ENCODE results near the gene ANKDD1A. TPM values are rescaled to one million over a fixed set of nuclear protein-coding genes. Genes with fewer than 3 reads are reported as not detected.

ANKDD1A gene
- total RNA-seq, 1 donor from 2014 or later = 6.8 TPM

DNA sequence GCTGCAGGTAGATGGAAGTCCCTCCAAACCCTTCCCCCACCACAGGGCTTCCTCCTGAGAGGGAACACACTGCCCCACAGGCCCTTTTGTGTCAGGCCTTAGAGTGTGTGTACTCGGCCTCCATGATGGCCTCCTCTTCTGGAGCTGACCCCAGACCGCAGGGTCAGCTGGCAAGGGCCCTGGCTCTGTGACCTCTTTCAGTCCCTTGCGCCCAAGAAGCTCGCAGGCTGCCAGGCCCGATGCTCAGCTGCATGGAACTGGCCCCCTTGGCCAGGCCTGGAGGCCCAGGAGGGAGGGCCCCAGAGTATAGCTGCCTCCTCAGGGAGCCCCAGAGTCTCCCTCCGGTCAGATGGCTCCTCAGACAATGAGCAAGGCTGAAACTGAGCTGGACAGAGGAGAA is 23.4 kb upstream of the ANKDD1A start:
- TF ChIP-seq CTCF (IDR thresholded peaks at IDR 0.05; ENCODE audit: partially characterized antibody, unreplicated experiment) = no peak
- Mint-ChIP-seq H3K36me3 (ENCODE audit: unreplicated experiment) (peaks cover 3% of the 10 kb centered on the region), H3K27me3 (ENCODE audit: unreplicated experiment) (peaks cover 2% of the 10 kb centered on the region), H3K27ac (ENCODE audit: unreplicated experiment) (no peak overlapping the region), H3K9me3 (ENCODE audit: unreplicated experiment) (no peaks in the 10 kb centered on the region), H3K4me3 (ENCODE audit: unreplicated experiment) (no peak overlapping the region), H3K4me1 (ENCODE audit: low read depth, unreplicated experiment) (peaks cover 9% of the 10 kb centered on the region)
- DNase-seq = no peak

- no peak for DNase-seq
- Mint-ChIP-seq H3K27ac (ENCODE audit: unreplicated experiment) (no peak overlapping the region), H3K4me3 (ENCODE audit: unreplicated experiment) (no peak overlapping the region), H3K27me3 (ENCODE audit: unreplicated experiment) (peaks cover 2% of the 10 kb centered on the region), H3K4me1 (ENCODE audit: low read depth, unreplicated experiment) (peaks cover 8% of the 10 kb centered on the region), H3K9me3 (ENCODE audit: unreplicated experiment) (no peaks in the 10 kb centered on the region), H3K36me3 (ENCODE audit: unreplicated experiment) (no peaks in the 10 kb centered on the region)
- no peak for TF ChIP-seq CTCF (IDR thresholded peaks at IDR 0.05; ENCODE audit: partially characterized antibody, unreplicated experiment)
Measured at GRCh38 chr15:64891561-64891960, 20.1 kb upstream of the ANKDD1A start.

- no peaks in the 10 kb centered on the region for H3K36me3 Mint-ChIP-seq (ENCODE audit: unreplicated experiment)
- peaks cover 11% of the 10 kb centered on the region for H3K4me1 Mint-ChIP-seq (ENCODE audit: low read depth, unreplicated experiment)
- H3K4me3 Mint-ChIP-seq (ENCODE audit: unreplicated experiment) = no peak overlapping the region
- no peak for TF ChIP-seq CTCF (IDR thresholded peaks at IDR 0.05; ENCODE audit: partially characterized antibody, unreplicated experiment)
- H3K27ac Mint-ChIP-seq (ENCODE audit: unreplicated experiment) = peak overlapping the region; percentile 39
- no peak for DNase-seq
- H3K27me3 Mint-ChIP-seq (ENCODE audit: unreplicated experiment) = no peaks in the 10 kb centered on the region
- no peaks in the 10 kb centered on the region for H3K9me3 Mint-ChIP-seq (ENCODE audit: unreplicated experiment)
Measured at GRCh38 chr15:64892847-64893403, 18.8 kb upstream of the ANKDD1A start.

- H3K4me1 Mint-ChIP-seq (ENCODE audit: low read depth, unreplicated experiment) = peaks cover 11% of the 10 kb centered on the region
- no peaks in the 10 kb centered on the region for H3K9me3 Mint-ChIP-seq (ENCODE audit: unreplicated experiment)
- no peak for TF ChIP-seq CTCF (IDR thresholded peaks at IDR 0.05; ENCODE audit: partially characterized antibody, unreplicated experiment)
- no peaks in the 10 kb centered on the region for H3K36me3 Mint-ChIP-seq (ENCODE audit: unreplicated experiment)
- peak; percentile 90 for DNase-seq
- no peaks in the 10 kb centered on the region for H3K27me3 Mint-ChIP-seq (ENCODE audit: unreplicated experiment)
- H3K27ac Mint-ChIP-seq (ENCODE audit: unreplicated experiment) = peak overlapping the region; percentile 52
- H3K4me3 Mint-ChIP-seq (ENCODE audit: unreplicated experiment) = peak overlapping the region; percentile 69
Measured at GRCh38 chr15:64893481-64894394, 18.0 kb upstream of the ANKDD1A start.

Measured in glutamatergic neuron (in vitro differentiated cells).